HEK293 (cell line): ENCODE measurements around the gene ANKRD61.
"Not testable (repeated sequence)": the region's sequence is repeated elsewhere in the genome, so short reads cannot be mapped to it uniquely, and the experiment has no call there.

Experiments
- CTCF ChIA-PET: fragments of 350-600 bp; formaldehyde crosslinking; extraction: SDS; loops from one replicate; lab custom pipeline; 2021; ENCODE audit warnings: antibody characterized with exemption; lab: Yijun Ruan, JAX
- POLR2A ChIA-PET: fragments of 300-600 bp; formaldehyde crosslinking; extraction: SDS; loops from one replicate; lab custom pipeline; 2020; ENCODE audit warnings: antibody characterized with exemption, inconsistent platforms; lab: Yijun Ruan, JAX
- H3K27ac ChIP-seq: fragments of 200-500 bp; sonication (Bioruptor generic); 2 replicates; pipeline ENCODE4 v1.5.1; 2014; ENCODE audit warnings: low read depth, low read length, control low read depth, inconsistent platforms; ENCODE audit errors: extremely low read depth
- H3K36me3 ChIP-seq, 2 experiments: fragments of 200-500 bp in 1 of 2; sonication (Bioruptor generic) in 1 of 2; 1 replicate in 1 of 2; 2 replicates in 1 of 2; pipeline ENCODE4 v1.5.1; 2014 to 2017; ENCODE audit warnings: inconsistent platforms in 2 of 2, low read length in 2 of 2; ENCODE audit not compliant: control insufficient read depth in 2 of 2, insufficient read depth in 1 of 2
- H3K4me1 ChIP-seq: fragments of 200-500 bp; sonication (Bioruptor generic); 2 replicates; pipeline ENCODE4 v1.5.1; 2014; ENCODE audit warnings: mild to moderate bottlenecking, low read length, inconsistent platforms; ENCODE audit not compliant: control insufficient read depth, insufficient read depth
- H3K4me3 ChIP-seq: 2 replicates; pipeline ENCODE4 v1.5.1; 2011; ENCODE audit warnings: low read depth, mild to moderate bottlenecking, control low read depth, low read length, moderate library complexity
- H3K9me3 ChIP-seq: fragments of 200-500 bp; sonication (Bioruptor generic); 2 replicates; pipeline ENCODE4 v1.5.1; 2014; ENCODE audit warnings: low read depth, low read length, inconsistent platforms; ENCODE audit not compliant: control insufficient read depth, insufficient read depth
- GLIS2 ChIP-seq: fragments of 450-650 bp; formaldehyde crosslinking; IDR thresholded peaks from 2 replicates; pipeline ENCODE4 v1.5.1; 2016; ENCODE audit warnings: missing biosample characterization, missing genetic modification characterization
- HOXA7 ChIP-seq: sonication (generic); formaldehyde crosslinking; IDR thresholded peaks from 2 replicates; pipeline ENCODE4 v1.8.1; 2022; ENCODE audit warnings: missing genetic modification reagents, borderline replicate concordance
- MYNN ChIP-seq: fragments of 450-650 bp; formaldehyde crosslinking; IDR thresholded peaks from 2 replicates; pipeline ENCODE4 v1.5.1; 2016; ENCODE audit warnings: missing biosample characterization, missing genetic modification characterization, borderline replicate concordance
- MZF1 ChIP-seq: fragments of 450-650 bp; formaldehyde crosslinking; IDR thresholded peaks from 2 replicates; pipeline ENCODE4 v1.5.1; 2017; ENCODE audit warnings: missing biosample characterization, missing genetic modification characterization, borderline replicate concordance
- PRDM6 ChIP-seq: fragments of 450-650 bp; formaldehyde crosslinking; IDR thresholded peaks from 2 replicates; pipeline ENCODE4 v1.5.1; 2017; ENCODE audit warnings: missing biosample characterization, missing genetic modification characterization
- SCRT1 ChIP-seq: fragments of 450-650 bp; formaldehyde crosslinking; IDR thresholded peaks from 2 replicates; pipeline ENCODE4 v1.5.1; 2016; ENCODE audit warnings: missing biosample characterization, missing genetic modification characterization, borderline replicate concordance
- ZBTB17 ChIP-seq: fragments of 450-650 bp; formaldehyde crosslinking; IDR thresholded peaks from 2 replicates; pipeline ENCODE4 v1.5.1; 2016; ENCODE audit warnings: missing biosample characterization, missing genetic modification characterization
- ZBTB7A ChIP-seq: fragments of 450-650 bp; formaldehyde crosslinking; IDR thresholded peaks from 2 replicates; pipeline ENCODE4 v1.5.1; 2016; ENCODE audit warnings: low read depth, missing biosample characterization, missing genetic modification characterization
- ZNF132 ChIP-seq: fragments of 450-650 bp; formaldehyde crosslinking; IDR thresholded peaks from 2 replicates; pipeline ENCODE4 v1.5.1; 2017; ENCODE audit warnings: missing biosample characterization, missing genetic modification characterization, borderline replicate concordance
- ZNF138 ChIP-seq: fragments of 450-650 bp; formaldehyde crosslinking; IDR thresholded peaks from 2 replicates; pipeline ENCODE4 v1.5.1; 2016; ENCODE audit warnings: missing biosample characterization, missing genetic modification characterization, borderline replicate concordance
- ZNF140 ChIP-seq: fragments of 450-650 bp; formaldehyde crosslinking; IDR thresholded peaks from 2 replicates; pipeline ENCODE4 v1.5.1; 2016; ENCODE audit warnings: missing biosample characterization, missing genetic modification characterization
- ZNF362 ChIP-seq: fragments of 450-650 bp; formaldehyde crosslinking; IDR thresholded peaks from 2 replicates; pipeline ENCODE4 v1.5.1; 2016; ENCODE audit warnings: missing biosample characterization, missing genetic modification characterization
- ZNF449 ChIP-seq: fragments of 450-650 bp; formaldehyde crosslinking; IDR thresholded peaks from 2 replicates; pipeline ENCODE4 v1.5.1; 2017; ENCODE audit warnings: missing biosample characterization, mild to moderate bottlenecking, missing genetic modification characterization, moderate library complexity
- ZNF473 ChIP-seq: fragments of 450-650 bp; formaldehyde crosslinking; IDR thresholded peaks from 2 replicates; pipeline ENCODE4 v1.5.1; 2017; ENCODE audit warnings: missing biosample characterization, missing genetic modification characterization
- ZNF560 ChIP-seq: fragments of 450-650 bp; formaldehyde crosslinking; IDR thresholded peaks from 2 replicates; pipeline ENCODE4 v1.5.1; 2017; ENCODE audit warnings: missing biosample characterization, missing genetic modification characterization, borderline replicate concordance
- ZNF600 ChIP-seq: fragments of 450-650 bp; formaldehyde crosslinking; IDR thresholded peaks from 2 replicates; pipeline ENCODE4 v1.5.1; 2016; ENCODE audit warnings: missing biosample characterization, missing genetic modification characterization
- ZNF624 ChIP-seq: fragments of 450-650 bp; formaldehyde crosslinking; IDR thresholded peaks from 2 replicates; pipeline ENCODE4 v1.5.1; 2017; ENCODE audit warnings: missing biosample characterization, missing genetic modification characterization
- ZNF629 ChIP-seq: fragments of 450-650 bp; formaldehyde crosslinking; IDR thresholded peaks from 2 replicates; pipeline ENCODE4 v1.5.1; 2017; ENCODE audit warnings: missing biosample characterization, missing genetic modification characterization
- ZNF654 ChIP-seq: fragments of 450-650 bp; formaldehyde crosslinking; IDR thresholded peaks from 2 replicates; pipeline ENCODE4 v1.5.1; 2016; ENCODE audit warnings: low read depth, missing biosample characterization, missing genetic modification characterization
- ZNF660 ChIP-seq: fragments of 450-650 bp; IDR thresholded peaks from 2 replicates; pipeline ENCODE4 v1.5.1; 2018; ENCODE audit warnings: missing biosample characterization, mild to moderate bottlenecking, missing genetic modification characterization
- ZNF692 ChIP-seq: fragments of 450-650 bp; formaldehyde crosslinking; IDR thresholded peaks from 2 replicates; pipeline ENCODE4 v1.5.1; 2016; ENCODE audit warnings: missing biosample characterization, missing genetic modification characterization
- ZNF776 ChIP-seq: fragments of 450-650 bp; formaldehyde crosslinking; IDR thresholded peaks from 2 replicates; pipeline ENCODE4 v1.5.0; 2017; ENCODE audit warnings: missing biosample characterization, missing genetic modification characterization, borderline replicate concordance
- ZSCAN5A ChIP-seq: fragments of 450-650 bp; formaldehyde crosslinking; IDR thresholded peaks from 2 replicates; pipeline ENCODE4 v1.5.1; 2016; ENCODE audit warnings: missing biosample characterization, missing genetic modification characterization

The ANKRD61 gene

GRCh38 chr7:6030988-6031387, at the start of gene ANKRD61:
TSS of gene ANKRD61 (plus strand) at chr7:6031376. CDS start at chr7:6031376, 0 bp downstream.
- H3K9me3 ChIP-seq: no peaks in the 10 kb centered on the region
- H3K4me1 ChIP-seq: no peaks in the 10 kb centered on the region
- TF ChIP-seq ZBTB7A (tag by site-specific recombination) (no peak), ZNF776 (tag by site-specific recombination) (no peak), MZF1 (tag by site-specific recombination) (no peak), ZNF473 (tag by site-specific recombination) (no peak), ZNF692 (tag by site-specific recombination) (no peak), ZNF660 (no peak), ZNF560 (tag by site-specific recombination) (no peak), PRDM6 (no peak), ZBTB17 (no peak), ZNF600 (tag by site-specific recombination) (no peak), SCRT1 (tag by site-specific recombination) (no peak)
- TF ChIP-seq, all 188 proteins: peak for 0
- Histone ChIP-seq H3K27ac (no peak within 1 kb of the TSS), H3K36me3 (peaks cover 37 to 85% of the 10 kb centered on the region in 2 experiments), H3K4me3 (no peak within 1 kb of the TSS)
- CTCF ChIA-PET: interaction anchor here (0.6 kb wide), 1 partner anchor 34 kb away, joined by 4 read pairs; no protein-coding TSS in a partner anchor
- POLR2A ChIA-PET: interaction anchor here (0.6 kb wide), 1 partner anchor 10 kb away, joined by 3 read pairs; no protein-coding TSS in a partner anchor

- POLR2A ChIA-PET, H3K4me1 ChIP-seq, H3K4me3 ChIP-seq, H3K9me3 ChIP-seq, H3K27ac ChIP-seq, CTCF ChIA-PET: not testable (repeated sequence)
- H3K36me3 ChIP-seq: peaks cover 31 to 32% of the 10 kb centered on the region in 2 experiments
These were observed 44.1 kb upstream of the ANKRD61 start for GRCh38 chr7:5987061-5987460.

GRCh38 chr7:5997210-5997808, 33.9 kb upstream of the ANKRD61 start:
- Histone ChIP-seq H3K9me3 (no peaks in the 10 kb centered on the region), H3K27ac (no peak overlapping the region), H3K4me1 (peaks cover 8% of the 10 kb centered on the region), H3K36me3 (peaks cover 40 to 43% of the 10 kb centered on the region in 2 experiments; a peak in 2 of 3 replicates), H3K4me3 (no peak overlapping the region)
- CTCF ChIA-PET: interaction anchor here (0.6 to 3.7 kb wide), 18 partner anchors 9 to 1023 kb away, joined by 3 to 28 read pairs (median 6); partner anchors contain the start of genes AIMP2, ANKRD61 and PMS2
- TF ChIP-seq ZNF654: peak; percentile 92
- TF ChIP-seq ZNF449 (tag by site-specific recombination): no peak
- no peak for TF ChIP-seq ZSCAN5A (tag by site-specific recombination)
- TF ChIP-seq ZNF362 (tag by site-specific recombination): peak; percentile 91
- TF ChIP-seq HOXA7 (CRISPR knock-in tag): no peak
- no peak for TF ChIP-seq ZNF132 (tag by site-specific recombination)
- TF ChIP-seq ZNF624 (tag by site-specific recombination): no peak
- TF ChIP-seq ZNF140 (tag by site-specific recombination): no peak
- TF ChIP-seq MYNN (tag by site-specific recombination): no peak
- no peak for TF ChIP-seq ZNF629 (tag by site-specific recombination)
- no peak for TF ChIP-seq ZNF138
- TF ChIP-seq GLIS2: no peak
- POLR2A ChIA-PET: interaction anchor here (0.7 to 1.3 kb wide), 5 partner anchors 9 to 465 kb away, joined by 3 to 10 read pairs (median 4); partner anchors contain the start of genes AIMP2 and PMS2
